C4-2B (cell line): ENCODE measurements around the gene TMC3.

Experiments used
- ZFX ChIP-seq: fragments of 450-650 bp; IDR thresholded peaks from 2 replicates; pipeline ENCODE4 v1.6.1; 2017
- TF ChIP-seq, protein P1 (sequence below): fragments of 450-650 bp; conservative IDR thresholded peaks from 2 replicates; pipeline ENCODE4 v1.5.1; 2017; ENCODE audit warnings: mild to moderate bottlenecking

DNA sequence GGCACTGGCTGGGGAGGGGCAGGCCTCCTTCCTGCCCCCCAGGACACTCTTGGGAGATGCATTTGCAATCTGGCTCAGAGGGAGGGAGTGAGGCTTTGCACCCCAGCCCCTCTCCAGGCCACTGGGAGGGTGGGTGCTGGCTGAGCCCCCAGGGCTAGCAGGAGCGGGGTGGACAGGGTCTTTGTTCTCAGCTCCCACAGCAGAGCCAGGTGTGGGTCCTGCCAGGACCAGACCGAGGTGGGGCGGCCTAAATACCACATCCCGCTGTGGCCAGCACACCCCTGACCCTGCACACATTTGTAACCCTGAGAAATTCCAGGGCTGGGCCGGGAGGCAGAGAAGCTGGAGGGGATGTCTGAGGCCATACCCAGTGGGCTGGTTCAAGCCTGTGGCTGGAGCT, 91.1 kb downstream of the TMC3 start:
- TF ChIP-seq, protein P1, sequence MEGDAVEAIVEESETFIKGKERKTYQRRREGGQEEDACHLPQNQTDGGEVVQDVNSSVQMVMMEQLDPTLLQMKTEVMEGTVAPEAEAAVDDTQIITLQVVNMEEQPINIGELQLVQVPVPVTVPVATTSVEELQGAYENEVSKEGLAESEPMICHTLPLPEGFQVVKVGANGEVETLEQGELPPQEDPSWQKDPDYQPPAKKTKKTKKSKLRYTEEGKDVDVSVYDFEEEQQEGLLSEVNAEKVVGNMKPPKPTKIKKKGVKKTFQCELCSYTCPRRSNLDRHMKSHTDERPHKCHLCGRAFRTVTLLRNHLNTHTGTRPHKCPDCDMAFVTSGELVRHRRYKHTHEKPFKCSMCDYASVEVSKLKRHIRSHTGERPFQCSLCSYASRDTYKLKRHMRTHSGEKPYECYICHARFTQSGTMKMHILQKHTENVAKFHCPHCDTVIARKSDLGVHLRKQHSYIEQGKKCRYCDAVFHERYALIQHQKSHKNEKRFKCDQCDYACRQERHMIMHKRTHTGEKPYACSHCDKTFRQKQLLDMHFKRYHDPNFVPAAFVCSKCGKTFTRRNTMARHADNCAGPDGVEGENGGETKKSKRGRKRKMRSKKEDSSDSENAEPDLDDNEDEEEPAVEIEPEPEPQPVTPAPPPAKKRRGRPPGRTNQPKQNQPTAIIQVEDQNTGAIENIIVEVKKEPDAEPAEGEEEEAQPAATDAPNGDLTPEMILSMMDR, result no peak
- no peak for TF ChIP-seq ZFX
